ENCODE results near the gene IGSF21. TPM values are rescaled to one million over a fixed set of nuclear protein-coding genes. Genes with fewer than 3 reads are reported as not detected.

The IGSF21 gene
- total and polyA plus RNA-seq, 2 of the 8 experiments (the other 6 are each of a cell fraction or from before 2014, with no cell fraction given), result 22.5 to 28.5 TPM

DNA sequence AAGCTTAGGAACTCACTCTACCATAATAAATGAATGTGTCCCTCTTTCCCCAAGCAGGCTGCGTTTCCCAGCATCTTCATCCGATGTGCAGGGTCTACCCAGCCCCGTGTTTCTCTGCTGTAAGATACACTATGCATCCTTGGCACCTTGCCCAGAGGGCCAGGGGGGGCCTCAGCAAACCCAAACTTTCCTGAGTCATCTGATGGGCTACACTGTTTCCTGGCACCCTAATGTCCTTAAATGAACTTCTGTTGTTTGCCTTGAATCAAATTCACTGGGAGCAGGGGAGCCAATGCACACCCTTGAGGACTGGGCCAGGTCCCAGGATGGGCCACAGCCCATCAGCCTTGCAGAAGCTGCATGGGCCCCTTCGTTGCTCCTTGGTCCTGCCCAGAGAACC, 145.5 kb downstream of the IGSF21 start:
- Histone ChIP-seq H3K14ac (ENCODE audit: insufficient read length) (no peak overlapping the region), H4K91ac (replicated peaks; ENCODE audit: insufficient read length, low read length) (no peak overlapping the region), H3K4me2 (ENCODE audit: insufficient read depth in 1 of 2, low read depth in 2 of 2, low read length in 2 of 2) (no peak overlapping the region), H4K8ac (ENCODE audit: extremely low read depth, insufficient read depth, low read length) (no peak overlapping the region), H3K27me3 (replicated peaks in 1 of 4; ENCODE audit: control insufficient read depth in 3 of 4, extremely low read depth in 1 of 4, insufficient read depth in 3 of 4, low read length in 3 of 4) (peaks cover 0 to 2% (median 0%) of the 10 kb centered on the region in 4 experiments; a peak in 2 of 7 replicates), H3K36me3 (ENCODE audit: control insufficient read depth in 2 of 4, insufficient read depth in 4 of 4, low read length in 3 of 4) (no peaks in the 10 kb centered on the region), H3K4ac (replicated peaks; ENCODE audit: insufficient read length, low read depth, low read length) (no peak overlapping the region), H2BK15ac (ENCODE audit: low read length) (no peak overlapping the region), H3K23ac (ENCODE audit: insufficient read length) (no peak overlapping the region), H3K9me3 (ENCODE audit: insufficient read depth in 2 of 2, low read depth in 1 of 2, low read length in 1 of 2) (no peaks in the 10 kb centered on the region), H4K20me1 (replicated peaks in 1 of 2; ENCODE audit: control insufficient read depth in 1 of 2, insufficient read depth in 2 of 2, low read length in 2 of 2) (peaks cover 0 to 4% of the 10 kb centered on the region in 2 experiments), H3K4me3 (ENCODE audit: extremely low read depth in 1 of 4, insufficient read depth in 2 of 4, low read depth in 3 of 4, low read length in 4 of 4) (no peak overlapping the region), H2BK5ac (ENCODE audit: low read depth, low read length) (no peak overlapping the region), H3K4me1 (replicated peaks in 1 of 4; ENCODE audit: control insufficient read depth in 3 of 4, insufficient read depth in 4 of 4, low read length in 3 of 4) (peaks cover 0 to 7% (median 1%) of the 10 kb centered on the region in 4 experiments; a peak in 2 of 7 replicates), H2AK5ac (ENCODE audit: low read depth, low read length) (no peak overlapping the region), H4K5ac (ENCODE audit: insufficient read length, low read depth, low read length) (no peak overlapping the region), H3K9ac (replicated peaks in 1 of 4; ENCODE audit: extremely low read depth in 1 of 4, low read depth in 3 of 4, low read length in 3 of 4) (no peak overlapping the region), H2AFZ (ENCODE audit: low read length) (no peak overlapping the region), H3K56ac (replicated peaks; ENCODE audit: insufficient read length, low read depth, low read length) (no peak overlapping the region), H2BK12ac (ENCODE audit: low read depth, low read length) (no peak overlapping the region), H3K79me2 (ENCODE audit: control insufficient read depth in 1 of 2, insufficient read depth in 2 of 2, low read length in 2 of 2) (no peaks in the 10 kb centered on the region), H2BK20ac (ENCODE audit: low read length) (no peak overlapping the region), H3K27ac (ENCODE audit: low read depth, low read length) (no peak overlapping the region), H2BK120ac (replicated peaks; ENCODE audit: low read depth, low read length) (no peak overlapping the region), H3K18ac (ENCODE audit: extremely low read depth, low read length) (no peak overlapping the region), H3K79me1 (ENCODE audit: low read depth, low read length) (no peaks in the 10 kb centered on the region), H3K23me2 (ENCODE audit: low read depth, low read length) (peaks cover 2% of the 10 kb centered on the region; the same call in 1 of the 2 replicates)
- DNase-seq (ENCODE audit: low read depth in 1 of 2, low spot score in 2 of 2), result no peak
- 76% methylated on average over 4 of the region's 4 CpGs; no CpG with 5 or more reads in 1 of the 2 experiments for WGBS, 2 experiments (ENCODE audit: extremely low coverage in 1 of 2, insufficient coverage in 1 of 2, insufficient read length in 1 of 2, insufficient replicate concordance in 2 of 2, low coverage in 1 of 2, low lambda C conversion rate in 2 of 2, missing lambda C conversion rate in 1 of 2)
- ChIA-PET CTCF (ENCODE audit: partially characterized antibody) (interaction anchor here (0.8 to 4.0 kb wide), 7 partner anchors 10 to 69 kb away, joined by 3 to 19 read pairs (median 3); no protein-coding TSS in a partner anchor), POLR2A (ENCODE audit: partially characterized antibody) (interaction anchor here (1.0 to 1.7 kb wide), 3 partner anchors 10 to 16 kb away, joined by 3 to 5 read pairs (median 3); no protein-coding TSS in a partner anchor)
- FAIRE-seq, result no peak
- no peak for TF ChIP-seq POLR2AphosphoS5 (IDR thresholded peaks at IDR 0.05; ENCODE audit: low read depth, low read length)
- no peak for TF ChIP-seq SRF (IDR thresholded peaks at IDR 0.05; ENCODE audit: low read depth, low read length)
- no peak for TF ChIP-seq BRCA1 (IDR thresholded peaks at IDR 0.05; ENCODE audit: low read depth, low read length)
- no peak for TF ChIP-seq CBX5 (IDR thresholded peaks at IDR 0.05; ENCODE audit: low read depth, low read length)
- no peak for TF ChIP-seq ASH2L (IDR thresholded peaks at IDR 0.05; ENCODE audit: low read length)
- TF ChIP-seq KDM1A (IDR thresholded peaks at IDR 0.05; ENCODE audit: borderline replicate concordance, low read length), result no peak
- no peak for TF ChIP-seq NANOG (IDR thresholded peaks at IDR 0.05; ENCODE audit: insufficient read depth, low read depth, low read length, poor library complexity, severe bottlenecking)
- TF ChIP-seq EP300 (IDR thresholded peaks at IDR 0.05; ENCODE audit: borderline replicate concordance in 1 of 2, low read depth in 2 of 2, low read length in 2 of 2), result no peak
- no peak for TF ChIP-seq MAFK (IDR thresholded peaks at IDR 0.05; ENCODE audit: low read depth, low read length)
- no peak for TF ChIP-seq TAF7 (optimal IDR thresholded peaks at IDR 0.05; ENCODE audit: borderline replicate concordance, low read depth, low read length)
- TF ChIP-seq SAP30 (IDR thresholded peaks at IDR 0.05; ENCODE audit: insufficient read depth, insufficient replicate concordance, low read length), result no peak
- TF ChIP-seq SIN3A (conservative IDR thresholded peaks at IDR 0.05 in 1 of 2, IDR thresholded peaks at IDR 0.05 in 1 of 2; ENCODE audit: low read depth in 1 of 2, low read length in 2 of 2), result no peak
- no peak for TF ChIP-seq NRF1 (IDR thresholded peaks at IDR 0.05; ENCODE audit: low read depth, low read length)
- TF ChIP-seq POU5F1 (IDR thresholded peaks at IDR 0.05; ENCODE audit: low read depth, low read length), result no peak
